Vagina (tissue), 2 donors: Measurements from ENCODE around the gene MGAT3. TPM values are rescaled to one million over a fixed set of nuclear protein-coding genes. Genes with fewer than 3 reads are reported as not detected.

Source experiments
- DNase-seq, 2 donors: peaks; one replicate each; pipeline ENCODE4 v3.0.0-alpha.2; 2017; ENCODE audit errors: extremely low spot score in 2 of 2
- H3K27ac ChIP-seq: fragments of 200-600 bp; sonication (generic); one replicate; pipeline ENCODE4 v1.5.1; 2019
- H3K27me3 ChIP-seq: fragments of 200-600 bp; sonication (generic); one replicate; pipeline ENCODE4 v1.5.1; 2019
- H3K36me3 ChIP-seq, 2 donors: fragments of 200-600 bp; sonication (generic); one replicate each; pipeline ENCODE4 v1.5.1; 2017 to 2019
- H3K4me1 ChIP-seq: fragments of 200-600 bp; sonication (generic); one replicate; pipeline ENCODE4 v1.5.1; 2019
- H3K4me3 ChIP-seq, 2 donors: fragments of 200-600 bp; sonication (generic); 1 replicate in 1 of 2; 2 replicates in 1 of 2; pipeline ENCODE4 v1.5.1; 2016 to 2019
- H3K9me3 ChIP-seq: fragments of 200-600 bp; sonication (generic); one replicate; pipeline ENCODE4 v1.5.1; 2019
- POLR2A ChIP-seq, 2 donors: fragments of 450-650 bp; IDR thresholded peaks; one replicate each; pipeline ENCODE4 v1.6.1; 2017; ENCODE audit warnings: antibody characterized with exemption in 2 of 2, mild to moderate bottlenecking in 2 of 2, moderate library complexity in 2 of 2
- POLR2AphosphoS5 ChIP-seq, 2 donors: sonication (generic); formaldehyde crosslinking; IDR thresholded peaks; one replicate each; pipeline ENCODE4 v1.9.0; 2017; ENCODE audit warnings: antibody characterized with exemption in 2 of 2, mild to moderate bottlenecking in 2 of 2, low read depth in 1 of 2; ENCODE audit not compliant: insufficient read depth in 1 of 2
- intact Hi-C: fragments of 100-400 bp; cut with DNase I; formaldehyde crosslinking; loops from one replicate; pipeline ENCODE4 v1.15.1; 2023
- total RNA-seq: library from RNA; depleted of rRNA; stranded (reverse); fragments of >200 nt; gene quantifications from one replicate; pipeline ENCODE4 v1.2.3, GENCODE V29; 2016
- TF ChIP-seq, protein P1 (sequence below), 3 experiments: fragments of 450-650 bp in 2 of 3; fragments of 200-600 bp in 1 of 3; sonication (generic) in 1 of 3; IDR thresholded peaks; one replicate each; pipeline ENCODE4 v1.5.1; 2017 to 2019; ENCODE audit warnings: antibody characterized with exemption in 3 of 3, mild to moderate bottlenecking in 2 of 3, moderate library complexity in 2 of 3

Gene MGAT3
- total RNA-seq, 1 donor from 2014 or later = 0.98 TPM

DNA sequence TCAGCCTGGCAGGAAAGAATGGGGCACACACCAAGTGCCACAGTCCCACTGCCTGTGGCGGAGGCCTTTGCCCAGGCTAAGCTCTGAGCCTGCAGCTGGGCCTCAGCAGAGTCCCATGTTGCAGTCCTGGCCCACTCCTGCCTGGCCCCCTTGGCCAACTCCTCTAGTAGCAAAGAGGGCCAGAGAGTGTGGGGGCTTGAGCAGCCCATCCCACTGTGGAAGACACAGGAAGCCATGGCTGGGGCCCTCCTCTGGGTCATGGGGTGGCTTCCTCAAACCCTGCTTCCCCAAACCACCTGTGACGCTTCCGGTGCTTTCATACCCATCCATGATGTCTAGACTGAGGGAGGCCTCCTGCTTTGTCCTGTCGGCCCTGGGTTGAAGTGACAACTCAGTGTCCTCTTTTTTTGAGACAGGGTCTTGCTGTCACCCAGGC is 69.9 kb downstream of the MGAT3 start:
- Histone ChIP-seq H3K27me3 (no peaks in the 10 kb centered on the region), H3K36me3 (peaks cover 0 to 29% of the 10 kb centered on the region in 2 donors), H3K27ac (peak overlapping the region; percentile 6), H3K4me3 (no peak overlapping the region), H3K4me1 (peaks cover 96% of the 10 kb centered on the region), H3K9me3 (no peaks in the 10 kb centered on the region)
- DNase-seq = no peak
- TF ChIP-seq POLR2A (IDR thresholded peaks at IDR 0.05) (no peak), POLR2AphosphoS5 (IDR thresholded peaks at IDR 0.05; ENCODE audit: insufficient read depth in 1 of 2, low read depth in 1 of 2) (no peak)
- TF ChIP-seq, protein P1, sequence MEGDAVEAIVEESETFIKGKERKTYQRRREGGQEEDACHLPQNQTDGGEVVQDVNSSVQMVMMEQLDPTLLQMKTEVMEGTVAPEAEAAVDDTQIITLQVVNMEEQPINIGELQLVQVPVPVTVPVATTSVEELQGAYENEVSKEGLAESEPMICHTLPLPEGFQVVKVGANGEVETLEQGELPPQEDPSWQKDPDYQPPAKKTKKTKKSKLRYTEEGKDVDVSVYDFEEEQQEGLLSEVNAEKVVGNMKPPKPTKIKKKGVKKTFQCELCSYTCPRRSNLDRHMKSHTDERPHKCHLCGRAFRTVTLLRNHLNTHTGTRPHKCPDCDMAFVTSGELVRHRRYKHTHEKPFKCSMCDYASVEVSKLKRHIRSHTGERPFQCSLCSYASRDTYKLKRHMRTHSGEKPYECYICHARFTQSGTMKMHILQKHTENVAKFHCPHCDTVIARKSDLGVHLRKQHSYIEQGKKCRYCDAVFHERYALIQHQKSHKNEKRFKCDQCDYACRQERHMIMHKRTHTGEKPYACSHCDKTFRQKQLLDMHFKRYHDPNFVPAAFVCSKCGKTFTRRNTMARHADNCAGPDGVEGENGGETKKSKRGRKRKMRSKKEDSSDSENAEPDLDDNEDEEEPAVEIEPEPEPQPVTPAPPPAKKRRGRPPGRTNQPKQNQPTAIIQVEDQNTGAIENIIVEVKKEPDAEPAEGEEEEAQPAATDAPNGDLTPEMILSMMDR (IDR thresholded peaks at IDR 0.05) = no peak
- intact Hi-C loops = loop anchor here (10.0 kb wide), 1 partner anchor 352 kb away; no protein-coding TSS in a partner anchor

DNA sequence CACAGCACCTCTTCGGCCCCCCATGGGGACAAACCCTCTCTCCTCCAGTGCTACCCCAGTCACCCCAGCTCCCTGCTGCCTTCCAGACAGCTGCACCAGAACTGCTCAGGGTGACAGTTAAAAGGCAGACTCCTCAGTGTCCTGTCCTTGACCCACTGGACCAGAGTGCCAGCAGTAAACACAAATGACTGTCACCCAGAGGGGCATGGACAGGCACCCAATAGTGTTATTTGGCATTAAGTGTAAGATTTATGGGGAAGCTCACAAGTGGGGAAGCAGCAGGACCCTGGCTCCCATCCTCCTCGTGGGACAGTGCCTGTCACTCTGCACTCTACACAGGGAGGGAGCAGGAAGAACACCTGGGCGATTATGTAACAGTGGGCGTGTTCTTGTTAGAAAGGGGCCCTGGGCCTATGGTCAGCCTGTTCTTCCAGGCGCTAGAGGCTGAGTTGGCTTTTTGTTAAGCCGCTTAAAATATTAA is 70.7 kb downstream of the MGAT3 start:
- TF ChIP-seq POLR2AphosphoS5 (IDR thresholded peaks at IDR 0.05; ENCODE audit: insufficient read depth in 1 of 2, low read depth in 1 of 2) (no peak), POLR2A (IDR thresholded peaks at IDR 0.05) (no peak)
- TF ChIP-seq, protein P1 (IDR thresholded peaks at IDR 0.05) = no peak
- peaks cover 0 to 22% of the 10 kb centered on the region in 2 donors for H3K36me3 ChIP-seq
- H3K27ac ChIP-seq = peak overlapping the region; percentile 54
- no peak for DNase-seq
- no peaks in the 10 kb centered on the region for H3K27me3 ChIP-seq
- H3K4me1 ChIP-seq = peaks cover 92% of the 10 kb centered on the region
- H3K4me3 ChIP-seq = no peak overlapping the region
- intact Hi-C loops = loop anchor here (10.0 kb wide), 1 partner anchor 353 kb away; no protein-coding TSS in a partner anchor
- no peaks in the 10 kb centered on the region for H3K9me3 ChIP-seq

DNA sequence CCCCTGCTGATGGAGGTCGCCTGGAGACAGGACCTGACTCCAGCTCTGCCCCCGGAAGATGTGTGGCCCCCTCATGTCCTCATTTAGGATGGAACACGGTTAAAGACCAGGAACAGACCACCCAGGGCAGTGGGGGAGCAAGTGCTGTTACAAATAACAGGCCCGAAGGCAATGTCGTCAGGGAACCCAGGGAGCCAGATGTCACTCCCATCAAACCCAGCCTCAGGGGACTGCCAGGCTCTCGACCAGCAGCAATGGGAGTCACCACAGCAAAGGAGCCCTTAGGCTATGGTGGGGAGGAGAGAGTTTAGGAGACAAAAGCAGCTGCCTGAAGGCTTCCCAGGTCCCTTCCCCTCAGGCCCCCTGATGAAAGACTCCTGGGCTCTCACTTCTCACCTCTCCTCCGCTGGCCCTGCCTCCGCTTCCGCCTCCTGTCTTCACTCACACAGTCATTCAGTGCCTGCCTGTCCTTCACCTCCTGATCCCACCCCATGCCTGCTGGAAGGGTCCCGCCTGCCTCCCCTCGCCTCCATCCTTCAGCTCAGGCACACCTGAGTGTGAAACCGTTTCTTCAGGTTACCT is 71.4 kb downstream of the MGAT3 start:
- Histone ChIP-seq H3K4me3 (peak overlapping the region in 1 of 2 donors; percentile 1), H3K4me1 (peaks cover 86% of the 10 kb centered on the region), H3K27me3 (no peaks in the 10 kb centered on the region), H3K36me3 (peaks cover 0 to 15% of the 10 kb centered on the region in 2 donors), H3K9me3 (no peaks in the 10 kb centered on the region), H3K27ac (peak overlapping the region; percentile 66)
- no peak for DNase-seq
- TF ChIP-seq POLR2A (IDR thresholded peaks at IDR 0.05) (no peak), POLR2AphosphoS5 (IDR thresholded peaks at IDR 0.05; ENCODE audit: insufficient read depth in 1 of 2, low read depth in 1 of 2) (no peak)
- TF ChIP-seq, protein P1 (IDR thresholded peaks at IDR 0.05) = no peak
- intact Hi-C loops = loop anchor here (10.0 kb wide), 1 partner anchor 353 kb away; no protein-coding TSS in a partner anchor

DNA sequence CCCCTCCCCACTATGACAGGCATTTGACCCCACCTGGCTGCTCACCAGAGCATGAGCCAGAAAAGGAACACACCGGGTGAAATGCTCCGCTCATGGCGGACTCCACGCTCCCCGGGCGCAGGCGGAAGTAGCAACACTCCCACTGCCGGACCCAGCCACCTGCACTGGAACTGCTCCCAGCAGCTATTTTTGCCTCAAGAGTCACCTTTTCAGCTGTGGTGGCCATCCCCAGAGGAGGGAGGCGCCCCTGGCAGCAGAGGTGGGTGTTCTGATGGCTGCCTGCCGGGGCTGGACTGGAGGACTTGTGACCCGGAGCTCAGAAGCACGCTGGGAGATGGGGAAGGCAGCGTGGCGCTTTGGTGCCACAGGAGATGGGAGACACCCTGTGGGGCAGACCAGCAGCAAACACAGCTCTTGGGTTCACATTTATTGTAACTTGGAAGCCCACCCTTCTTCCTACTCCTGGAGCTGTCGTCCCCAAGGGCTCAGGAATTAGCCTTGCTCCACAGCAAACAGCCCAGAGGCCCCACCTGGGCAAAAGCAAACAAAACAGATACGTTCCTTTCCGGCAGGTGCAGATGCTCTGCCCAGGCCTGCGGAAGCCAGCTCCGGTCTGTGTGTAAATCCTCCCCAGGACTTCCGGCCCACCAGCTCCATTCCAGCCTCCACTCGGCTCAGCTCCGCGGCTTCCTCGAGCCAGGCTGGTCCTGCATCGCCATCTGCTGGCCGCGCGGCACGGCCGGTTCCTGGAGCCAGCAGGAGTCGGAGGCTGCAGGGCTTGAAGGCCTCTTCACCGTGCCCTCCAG is 72.1 kb downstream of the MGAT3 start:
- Histone ChIP-seq H3K9me3 (no peaks in the 10 kb centered on the region), H3K27ac (peak overlapping the region; percentile 66), H3K27me3 (no peaks in the 10 kb centered on the region), H3K4me1 (peaks cover 79% of the 10 kb centered on the region), H3K4me3 (peak overlapping the region; percentile 9 to 22), H3K36me3 (peaks cover 0 to 13% of the 10 kb centered on the region in 2 donors)
- TF ChIP-seq, protein P1 (IDR thresholded peaks at IDR 0.05) = peak; percentile 80 to 99 (median 98)
- TF ChIP-seq POLR2AphosphoS5 (IDR thresholded peaks at IDR 0.05; ENCODE audit: insufficient read depth in 1 of 2, low read depth in 1 of 2) = peak; percentile 65 to 83
- TF ChIP-seq POLR2A (IDR thresholded peaks at IDR 0.05) = peak in 1 of 2 donors; percentile 64
- intact Hi-C loops = loop anchor here (10.0 kb wide), 1 partner anchor 354 kb away; no protein-coding TSS in a partner anchor
- DNase-seq = no peak
